K562 (cell line): ENCODE results near the gene IRX5. TPM values are rescaled to one million over a fixed set of nuclear protein-coding genes. Genes with fewer than 3 reads are reported as not detected.

Source experiments
- ATAC-seq: fragments of 200-7000 bp; cut with Tn5 transposase; 3 replicates; pipeline ENCODE4 v1.9.1; 2020; ENCODE audit warnings: moderate library complexity
- BruUV-seq: library from RNA; stranded (reverse); fragments of 400-500 nt; replicated peaks from 2 replicates; lab custom pipeline; 2021; lab: Mats Ljungman, UMichigan
- CTCF ChIA-PET: fragments of 300-600 bp; formaldehyde crosslinking; extraction: SDS; loops from one replicate; lab custom pipeline; 2021; ENCODE audit warnings: low intra/inter-chr PET ratio; lab: Yijun Ruan, JAX
- POLR2A ChIA-PET: fragments of 300-600, 350-650 bp; sonication (Branson Sonifier 250); formaldehyde crosslinking; extraction: SDS; loops from one replicate; lab custom pipeline; 2021; ENCODE audit warnings: antibody characterized with exemption, inconsistent platforms; lab: Yijun Ruan, JAX
- DNase-seq, 4 experiments: peaks; one replicate each; pipeline versions ENCODE4 v3.0.0 to v3.0.0-alpha.2; 2011 to 2018; ENCODE audit warnings: low spot score in 3 of 4, mixed read lengths in 3 of 4; ENCODE audit errors: extremely low read depth in 1 of 4
- FAIRE-seq: peaks from 2 replicates; lab custom pipeline; 2011; peaks lifted over from hg19 to GRCh38; lab: Jason Lieb, UNC
- H2AFZ ChIP-seq: 2 replicates; pipeline ENCODE4 v1.6.0; 2011; ENCODE audit warnings: low read depth, low read length, control low read depth, inconsistent platforms
- H3K27ac ChIP-seq: fragments of 200-600 bp; 3 replicates; pipeline ENCODE4 v1.8.0; 2011; ENCODE audit warnings: low read depth, mild to moderate bottlenecking, control low read depth, inconsistent platforms, low read length, moderate library complexity, mixed read lengths; ENCODE audit errors: extremely low read depth
- H3K27me3 ChIP-seq, 2 experiments: fragments of 300-600 bp in 1 of 2; 2 replicates in 1 of 2; 3 replicates in 1 of 2; pipeline versions ENCODE4 v1.6.0 to v1.8.0; 2011; ENCODE audit warnings: inconsistent platforms in 2 of 2, low read length in 2 of 2, mild to moderate bottlenecking in 1 of 2, mixed read lengths in 1 of 2, moderate library complexity in 1 of 2; ENCODE audit not compliant: control insufficient read depth in 2 of 2, insufficient read depth in 2 of 2
- H3K36me3 ChIP-seq: fragments of 300-600 bp; 3 replicates; pipeline ENCODE4 v1.8.0; 2011; ENCODE audit warnings: mild to moderate bottlenecking, low read length, inconsistent platforms; ENCODE audit not compliant: control insufficient read depth, insufficient read depth
- H3K4me1 ChIP-seq, 2 experiments: fragments of 200-600 bp in 1 of 2; replicated peaks in 1 of 2; 2 replicates in 1 of 2; 3 replicates in 1 of 2; pipeline versions ENCODE4 v1.5.1 to v1.8.0; 2011; ENCODE audit warnings: inconsistent platforms in 2 of 2, low read length in 2 of 2, mild to moderate bottlenecking in 1 of 2, mixed read lengths in 1 of 2, moderate library complexity in 1 of 2; ENCODE audit not compliant: control insufficient read depth in 2 of 2, insufficient read depth in 2 of 2
- H3K4me2 ChIP-seq: 2 replicates; pipeline ENCODE4 v1.6.1; 2011; ENCODE audit warnings: low read length, control low read depth, inconsistent platforms, mixed read lengths; ENCODE audit not compliant: insufficient read depth
- H3K4me3 ChIP-seq: fragments of 200-600 bp; sonication (generic), shearing (Covaris generic); 2 replicates; pipeline ENCODE4 v1.5.1; 2016; ENCODE audit warnings: control low read depth, inconsistent platforms
- H3K79me2 ChIP-seq: fragments of 200-600 bp; 3 replicates; pipeline ENCODE4 v1.8.0; 2011; ENCODE audit warnings: low read length, inconsistent platforms; ENCODE audit not compliant: control insufficient read depth, insufficient read depth
- H3K9ac ChIP-seq, 2 experiments: 2 replicates each; pipeline versions ENCODE4 v1.6.0 to v1.6.1; 2011; ENCODE audit warnings: low read depth in 2 of 2, low read length in 2 of 2, control low read depth in 1 of 2, inconsistent platforms in 1 of 2, mild to moderate bottlenecking in 1 of 2, mixed read lengths in 1 of 2; ENCODE audit not compliant: insufficient read depth in 1 of 2
- H3K9me1 ChIP-seq: one replicate; pipeline ENCODE4 v1.6.0; 2011; ENCODE audit warnings: inconsistent platforms, mild to moderate bottlenecking, low read length, moderate library complexity; ENCODE audit not compliant: control insufficient read depth, insufficient read depth
- H3K9me3 ChIP-seq: replicated peaks from 2 replicates; pipeline ENCODE4 v1.5.1; 2011; ENCODE audit warnings: low read depth, low read length, inconsistent platforms; ENCODE audit not compliant: control insufficient read depth, insufficient read depth
- H4K20me1 ChIP-seq: replicated peaks from 2 replicates; pipeline ENCODE4 v1.6.1; 2011; ENCODE audit warnings: low read length, inconsistent platforms, mixed read lengths; ENCODE audit not compliant: control insufficient read depth, insufficient read depth
- ARNT ChIP-seq, 2 experiments: fragments of 450-650 bp; IDR thresholded peaks; 2 replicates each; pipeline ENCODE4 v1.6.1; 2016; ENCODE audit warnings: mild to moderate bottlenecking in 1 of 2
- BRF2 ChIP-seq: IDR thresholded peaks from 3 replicates; pipeline ENCODE4 v1.6.1; 2011; ENCODE audit warnings: borderline replicate concordance, mild to moderate bottlenecking; ENCODE audit not compliant: insufficient read length, insufficient read depth
- CC2D1A ChIP-seq: fragments of 450-650 bp; IDR thresholded peaks from 2 replicates; pipeline ENCODE4 v1.6.1; 2017; ENCODE audit warnings: mild to moderate bottlenecking
- CXXC5 ChIP-seq: fragments of 250-450 bp; sonication (Bioruptor Pico); IDR thresholded peaks from 2 replicates; pipeline ENCODE4 v1.8.0; 2022; ENCODE audit warnings: inconsistent platforms, mild to moderate bottlenecking, moderate library complexity
- E2F1 ChIP-seq: sonication (generic); formaldehyde crosslinking; IDR thresholded peaks from 2 replicates; pipeline ENCODE4 v1.8.1; 2023; ENCODE audit warnings: mild to moderate bottlenecking, missing genetic modification reagents, moderate library complexity
- ETS1 ChIP-seq: conservative IDR thresholded peaks from 2 replicates; pipeline ENCODE4 v1.6.1; 2011; ENCODE audit warnings: low read depth, mild to moderate bottlenecking, low read length; ENCODE audit not compliant: control insufficient read depth
- MAFG ChIP-seq: fragments of 450-650 bp; conservative IDR thresholded peaks from 2 replicates; pipeline ENCODE4 v1.6.1; 2016; ENCODE audit warnings: missing genetic modification characterization, missing compliant biosample characterization
- MBD2 ChIP-seq: sonication (generic); IDR thresholded peaks from 2 replicates; pipeline ENCODE4 v1.6.1; 2016; ENCODE audit warnings: low read depth, borderline replicate concordance
- MNT ChIP-seq, 2 experiments: fragments of 450-650 bp; conservative IDR thresholded peaks; 2 replicates each; pipeline ENCODE4 v1.6.1; 2017; ENCODE audit warnings: mild to moderate bottlenecking in 2 of 2, moderate library complexity in 2 of 2
- PURB ChIP-seq: sonication (generic); formaldehyde crosslinking; IDR thresholded peaks from 2 replicates; pipeline ENCODE4 v1.9.0; 2021; ENCODE audit warnings: low read depth, mild to moderate bottlenecking, missing genetic modification reagents
- PYGO2 ChIP-seq: fragments of 450-650 bp; IDR thresholded peaks from 2 replicates; pipeline ENCODE4 v1.6.1; 2016; ENCODE audit warnings: mild to moderate bottlenecking, missing genetic modification characterization, moderate library complexity, missing compliant biosample characterization
- SMC3 ChIP-seq: conservative IDR thresholded peaks from 2 replicates; pipeline ENCODE4 v1.6.1; 2011; ENCODE audit warnings: low read depth, low read length, improper control_type of control experiment; ENCODE audit not compliant: insufficient read depth
- SNRNP70 ChIP-seq: fragments of 200-400 bp; formaldehyde crosslinking; optimal IDR thresholded peaks from 2 replicates; pipeline ENCODE3; 2017; ENCODE audit warnings: low read depth, low read length
- ZBTB7A ChIP-seq: IDR thresholded peaks from 2 replicates; pipeline ENCODE4 v1.6.1; 2011; ENCODE audit warnings: low read depth, mild to moderate bottlenecking, low read length, moderate library complexity, borderline replicate concordance; ENCODE audit not compliant: control insufficient read depth
- ZNF140 ChIP-seq: fragments of 250-450 bp; sonication (Bioruptor Pico); IDR thresholded peaks from 2 replicates; pipeline ENCODE4 v1.8.0; 2021; ENCODE audit warnings: moderate library complexity, mild to moderate bottlenecking, inconsistent platforms
- ZNF384 ChIP-seq: IDR thresholded peaks from 2 replicates; pipeline ENCODE4 v1.6.1; 2012; ENCODE audit warnings: low read depth, low read length, improper control_type of control experiment
- WGBS: fragments of 100-300 bp; shearing (Covaris generic); methylation state at CpG from one replicate; pipeline ENCODE4 v1.1.6; 2016; ENCODE audit warnings: low coverage, mixed read lengths; ENCODE audit not compliant: insufficient coverage; ENCODE audit errors: missing lambda C conversion rate; 5-methylcytosine and 5-hydroxymethylcytosine counted together
- in situ Hi-C: fragments of 300-500 bp; cut with MboI; formaldehyde crosslinking; loops from 4 replicates; pipeline ENCODE4 v1.15.0; 2018; ENCODE audit warnings: inconsistent platforms, mixed read lengths
- intact Hi-C: fragments of 100-400 bp; cut with micrococcal nuclease; formaldehyde crosslinking; loops from 2 replicates; pipeline ENCODE4 v1.14.2; 2022
- polyA plus RNA-seq, 8 experiments: library from polyadenylated mRNA; depleted of rRNA in 4 of 8; stranded (reverse) in 5 of 8; unstranded in 3 of 8; fragments of >200 nt; fragmentation: Nextera tagmentation in 2 of 8; fragmentation: Illumina TruSeq in 1 of 8; extraction: Ambion mirVana in 2 of 8; extraction: Trizol in 1 of 8; gene quantifications; 2 replicates each; pipeline versions ENCODE4 v1.2.1 to v1.2.3, GENCODE V29; 2011 to 2014; ENCODE audit warnings: inconsistent platforms in 1 of 8, missing spikeins in 1 of 8
- total RNA-seq, 7 experiments: library from RNA; depleted of rRNA in 6 of 7; stranded (reverse); fragments of >200 nt in 6 of 7; fragmentation: Illumina TruSeq in 2 of 7; extraction: Trizol in 2 of 7; gene quantifications; 2 replicates each; pipeline versions ENCODE4 v1.2.1 to v1.2.3, GENCODE V29; 2011 to 2021; ENCODE audit warnings: low replicate concordance in 1 of 7

The IRX5 gene
- total and polyA plus RNA-seq, 9 of the 15 experiments (the other 6 are each of a cell fraction or from before 2014, with no cell fraction given): 0.20 to 4.2 (median 0.94) TPM

GRCh38 chr16:54957403-54958166 lies 26.9 kb downstream of the IRX5 start:
- Histone ChIP-seq H3K27me3 (peaks cover 0 to 13% of the 10 kb centered on the region in 2 experiments; a peak in 2 of 5 replicates), H3K27ac (no peak overlapping the region), H3K4me2 (no peak overlapping the region), H3K9me3 (no peaks in the 10 kb centered on the region), H3K9ac (no peak overlapping the region), H3K4me1 (no peaks in the 10 kb centered on the region), H3K79me2 (no peaks in the 10 kb centered on the region), H3K36me3 (no peaks in the 10 kb centered on the region), H2AFZ (no peak overlapping the region), H3K9me1 (no peaks in the 10 kb centered on the region), H4K20me1 (0 out of 2 replicates have a peak, but pooled peaks cover 2% of the 10 kb centered on the region), H3K4me3 (no peak overlapping the region)
- no TSS peak for BruUV-seq
- ChIA-PET CTCF (interaction anchor here (0.6 to 1.9 kb wide), 5 partner anchors 61 to 1215 kb away, joined by 3 to 8 read pairs (median 4); no protein-coding TSS in a partner anchor), POLR2A (no interaction called here)
- peak; percentile 82 for ATAC-seq
- peak; percentile 70 to 78 (median 75) for DNase-seq
- 18% methylated on average over 2 of the region's 2 CpGs for WGBS
- intact Hi-C loops: loop anchor here (1.0 to 10.0 kb wide), 5 partner anchors 133 to 1011 kb away; no protein-coding TSS in a partner anchor
- peak; percentile 93 for FAIRE-seq
- in situ Hi-C loops: no loop called here
- TF ChIP-seq CXXC5 (CRISPR knock-in tag): no peak
- TF ChIP-seq BRF2: no peak
- no peak for TF ChIP-seq E2F1 (CRISPR knock-in tag)
- peak; percentile 94 for TF ChIP-seq ZNF384
- no peak for TF ChIP-seq MNT (conservative IDR thresholded peaks at IDR 0.05)
- peak; percentile 65; the same call in 1 of the 2 replicates for TF ChIP-seq SMC3
- TF ChIP-seq PURB (CRISPR knock-in tag): no peak
- TF ChIP-seq SNRNP70: no peak
- TF ChIP-seq ZNF140 (CRISPR knock-in tag): no peak
- peak; percentile 72 for TF ChIP-seq CC2D1A
- TF ChIP-seq PYGO2 (tag): no peak
- TF ChIP-seq ZBTB7A: no peak
- TF ChIP-seq ETS1: no peak
- 0 out of 4 replicates have a peak, but pooled peaks have one; percentile 28 to 39 for TF ChIP-seq ARNT (IDR thresholded peaks at IDR 0.05)
- TF ChIP-seq MAFG (tag): 0 out of 2 replicates have a peak, but pooled peaks have one; percentile 3
- TF ChIP-seq MBD2: no peak
